Measurements from ENCODE around the gene CD44. TPM values are rescaled to one million over a fixed set of nuclear protein-coding genes. Genes with fewer than 3 reads are reported as not detected.
A peak's percentile ranks its signal among the peaks of the same experiment; 100 is the strongest.

CD44 gene
- total RNA-seq, 1 donor from 2014 or later = 0.65 TPM

GRCh38 chr11:35260342-35260985, 121.5 kb downstream of the CD44 start:
- no peak overlapping the region for H3K4me3 Mint-ChIP-seq
- H3K36me3 Mint-ChIP-seq (ENCODE audit: low read depth) = no peaks in the 10 kb centered on the region
- no peak overlapping the region for H3K27ac Mint-ChIP-seq (ENCODE audit: unreplicated experiment)
- H3K4me1 Mint-ChIP-seq = no peaks in the 10 kb centered on the region
- no peaks in the 10 kb centered on the region for H3K9me3 Mint-ChIP-seq
- H3K27me3 Mint-ChIP-seq (ENCODE audit: low read depth) = peaks cover 12% of the 10 kb centered on the region
- no peak for DNase-seq (ENCODE audit: low read depth, low spot score)
- no peak for TF ChIP-seq CTCF (conservative IDR thresholded peaks at IDR 0.05)

GRCh38 chr11:35261197-35261596, 122.2 kb downstream of the CD44 start:
- Mint-ChIP-seq H3K27ac (ENCODE audit: unreplicated experiment) (no peak overlapping the region), H3K4me3 (no peak overlapping the region), H3K9me3 (no peaks in the 10 kb centered on the region), H3K36me3 (ENCODE audit: low read depth) (no peaks in the 10 kb centered on the region), H3K4me1 (no peaks in the 10 kb centered on the region), H3K27me3 (ENCODE audit: low read depth) (peaks cover 12% of the 10 kb centered on the region)
- no peak for DNase-seq (ENCODE audit: low read depth, low spot score)
- no peak for TF ChIP-seq CTCF (conservative IDR thresholded peaks at IDR 0.05)

- TF ChIP-seq CTCF (conservative IDR thresholded peaks at IDR 0.05) = no peak
- H3K4me1 Mint-ChIP-seq = no peaks in the 10 kb centered on the region
- H3K4me3 Mint-ChIP-seq = no peak overlapping the region
- DNase-seq (ENCODE audit: low read depth, low spot score) = no peak
- H3K36me3 Mint-ChIP-seq (ENCODE audit: low read depth) = no peaks in the 10 kb centered on the region
- H3K27ac Mint-ChIP-seq (ENCODE audit: unreplicated experiment) = no peak overlapping the region
- H3K27me3 Mint-ChIP-seq (ENCODE audit: low read depth) = peaks cover 12% of the 10 kb centered on the region
- H3K9me3 Mint-ChIP-seq = no peaks in the 10 kb centered on the region
These were observed 123.1 kb downstream of the CD44 start for GRCh38 chr11:35262056-35262455.

GRCh38 chr11:35262735-35263134, 123.8 kb downstream of the CD44 start:
- TF ChIP-seq CTCF (conservative IDR thresholded peaks at IDR 0.05) = no peak
- Mint-ChIP-seq H3K27me3 (ENCODE audit: low read depth) (peaks cover 12% of the 10 kb centered on the region), H3K27ac (ENCODE audit: unreplicated experiment) (no peak overlapping the region), H3K4me1 (no peaks in the 10 kb centered on the region), H3K4me3 (no peak overlapping the region), H3K9me3 (no peaks in the 10 kb centered on the region), H3K36me3 (ENCODE audit: low read depth) (no peaks in the 10 kb centered on the region)
- DNase-seq (ENCODE audit: low read depth, low spot score) = no peak

GRCh38 chr11:35265755-35266454, 126.9 kb downstream of the CD44 start:
- H3K9me3 Mint-ChIP-seq = no peaks in the 10 kb centered on the region
- H3K36me3 Mint-ChIP-seq (ENCODE audit: low read depth) = no peaks in the 10 kb centered on the region
- no peak for TF ChIP-seq CTCF (conservative IDR thresholded peaks at IDR 0.05)
- DNase-seq (ENCODE audit: low read depth, low spot score) = no peak
- H3K27ac Mint-ChIP-seq (ENCODE audit: unreplicated experiment) = peak overlapping the region; percentile 8
- peaks cover 7% of the 10 kb centered on the region for H3K27me3 Mint-ChIP-seq (ENCODE audit: low read depth)
- H3K4me3 Mint-ChIP-seq = no peak overlapping the region
- no peaks in the 10 kb centered on the region for H3K4me1 Mint-ChIP-seq
